Cardiac muscle cell (in vitro differentiated cells and primary cell): ENCODE results near the gene ACTR5. TPM values are rescaled to one million over a fixed set of nuclear protein-coding genes. Genes with fewer than 3 reads are reported as not detected.

Experiments
- DNase-seq, 2 donors: peaks; one replicate each; pipeline versions ENCODE4 v3.0.0 to v3.0.0-alpha.2; 2010 to 2017; ENCODE audit warnings: low read depth in 1 of 2, low spot score in 1 of 2
- H3K27ac ChIP-seq: fragments of 200-600 bp; sonication (generic); 2 replicates; pipeline ENCODE4 v1.5.1; 2016
- H3K27me3 ChIP-seq: fragments of 200-600 bp; sonication (generic); 2 replicates; pipeline ENCODE4 v1.6.0; 2016; ENCODE audit warnings: control low read depth
- H3K36me3 ChIP-seq: fragments of 200-600 bp; sonication (generic); 2 replicates; pipeline ENCODE4 v1.5.1; 2016; ENCODE audit warnings: control low read depth
- H3K4me1 ChIP-seq: fragments of 200-600 bp; sonication (generic); 2 replicates; pipeline ENCODE4 v1.8.1; 2017; ENCODE audit warnings: low read depth, mild to moderate bottlenecking, mixed run types
- H3K4me3 ChIP-seq: fragments of 200-600 bp; sonication (generic); 2 replicates; pipeline ENCODE4 v1.5.1; 2016; ENCODE audit warnings: mild to moderate bottlenecking
- H3K9me3 ChIP-seq: fragments of 200-600 bp; sonication (generic); 2 replicates; pipeline ENCODE4 v1.5.1; 2017; ENCODE audit warnings: low read depth, mild to moderate bottlenecking, control low read depth
- CTCF ChIP-seq: IDR thresholded peaks from 2 replicates; pipeline ENCODE4 v1.5.1; 2012; ENCODE audit warnings: low read depth, mild to moderate bottlenecking, low read length
- polyA plus RNA-seq: library from polyadenylated mRNA; unstranded; fragments of >200 nt; fragmentation: Nextera tagmentation; extraction: Ambion mirVana; gene quantifications from 2 replicates; pipeline ENCODE4 v1.2.1, GENCODE V29; 2016
- total RNA-seq: library from RNA; depleted of rRNA; stranded (reverse); fragments of >200 nt; gene quantifications from 2 replicates; pipeline ENCODE4 v1.2.3, GENCODE V29; 2016

Gene ACTR5
- total and polyA plus RNA-seq, 2 experiments from 2014 or later = 6.4 to 8.7 TPM

GRCh38 chr20:38725931-38726803 lies 22.1 kb upstream of the ACTR5 start:
- no peak overlapping the region for H3K4me3 ChIP-seq
- peak; percentile 46 to 84 for DNase-seq
- H3K27me3 ChIP-seq = peaks cover 100% of the 10 kb centered on the region
- peak; percentile 46 for TF ChIP-seq CTCF
- H3K27ac ChIP-seq = no peak overlapping the region
- H3K36me3 ChIP-seq = no peaks in the 10 kb centered on the region
- no peaks in the 10 kb centered on the region for H3K4me1 ChIP-seq
- no peaks in the 10 kb centered on the region for H3K9me3 ChIP-seq

DNA sequence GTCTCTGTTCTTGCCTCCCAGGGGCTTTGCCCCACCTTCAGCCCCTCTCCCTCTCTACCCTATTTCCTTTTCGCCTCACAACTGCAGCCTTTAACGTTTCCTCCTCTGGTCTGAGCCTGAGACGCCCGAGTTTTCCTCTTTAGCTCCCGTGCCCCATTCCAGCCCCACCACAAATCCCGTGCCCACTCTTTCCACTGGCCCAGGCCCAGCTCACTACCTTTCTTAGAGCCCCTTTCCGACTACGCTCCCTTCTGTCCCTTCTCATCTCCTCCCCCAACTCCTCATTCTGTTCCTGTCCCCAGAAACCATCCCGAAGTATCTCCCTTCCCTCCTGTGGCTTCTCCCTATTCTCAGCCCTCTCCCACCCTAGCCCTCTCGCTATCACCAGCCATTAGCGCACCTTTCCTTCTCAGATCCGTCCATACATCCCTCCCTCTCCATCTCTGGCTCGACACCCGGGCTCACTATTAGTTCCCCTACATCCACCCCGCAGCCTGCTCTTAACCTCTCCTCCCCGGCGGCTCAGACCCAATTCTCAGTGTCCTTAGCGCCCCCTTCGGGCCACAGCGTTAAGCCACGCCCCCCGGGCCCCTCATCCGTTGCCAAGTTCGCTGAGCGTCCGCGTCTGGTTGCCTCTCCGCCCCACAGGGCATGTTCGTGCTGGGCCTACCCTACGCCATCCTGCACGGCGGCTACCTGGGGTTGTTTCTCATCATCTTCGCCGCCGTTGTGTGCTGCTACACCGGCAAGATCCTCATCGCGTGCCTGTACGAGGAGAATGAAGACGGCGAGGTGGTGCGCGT lies 21.3 kb upstream of the ACTR5 start:
- peak; percentile 42 for TF ChIP-seq CTCF
- no peaks in the 10 kb centered on the region for H3K36me3 ChIP-seq
- H3K9me3 ChIP-seq = no peaks in the 10 kb centered on the region
- peak; percentile 29 to 88 for DNase-seq
- H3K27me3 ChIP-seq = peaks cover 100% of the 10 kb centered on the region
- H3K27ac ChIP-seq = no peak overlapping the region
- no peak overlapping the region for H3K4me3 ChIP-seq
- no peaks in the 10 kb centered on the region for H3K4me1 ChIP-seq

DNA sequence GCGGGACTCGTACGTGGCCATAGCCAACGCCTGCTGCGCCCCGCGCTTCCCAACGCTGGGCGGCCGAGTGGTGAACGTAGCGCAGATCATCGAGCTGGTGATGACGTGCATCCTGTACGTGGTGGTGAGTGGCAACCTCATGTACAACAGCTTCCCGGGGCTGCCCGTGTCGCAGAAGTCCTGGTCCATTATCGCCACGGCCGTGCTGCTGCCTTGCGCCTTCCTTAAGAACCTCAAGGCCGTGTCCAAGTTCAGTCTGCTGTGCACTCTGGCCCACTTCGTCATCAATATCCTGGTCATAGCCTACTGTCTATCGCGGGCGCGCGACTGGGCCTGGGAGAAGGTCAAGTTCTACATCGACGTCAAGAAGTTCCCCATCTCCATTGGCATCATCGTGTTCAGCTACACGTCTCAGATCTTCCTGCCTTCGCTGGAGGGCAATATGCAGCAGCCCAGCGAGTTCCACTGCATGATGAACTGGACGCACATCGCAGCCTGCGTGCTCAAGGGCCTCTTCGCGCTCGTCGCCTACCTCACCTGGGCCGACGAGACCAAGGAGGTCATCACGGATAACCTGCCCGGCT lies 20.6 kb upstream of the ACTR5 start:
- TF ChIP-seq CTCF = no peak
- H3K4me1 ChIP-seq = no peaks in the 10 kb centered on the region
- H3K9me3 ChIP-seq = no peaks in the 10 kb centered on the region
- no peak for DNase-seq
- no peaks in the 10 kb centered on the region for H3K36me3 ChIP-seq
- H3K27ac ChIP-seq = no peak overlapping the region
- peaks cover 100% of the 10 kb centered on the region for H3K27me3 ChIP-seq
- H3K4me3 ChIP-seq = no peak overlapping the region

GRCh38 chr20:38728191-38728781 lies 20.0 kb upstream of the ACTR5 start:
- DNase-seq = no peak
- Histone ChIP-seq H3K4me3 (no peak overlapping the region), H3K36me3 (no peaks in the 10 kb centered on the region), H3K27ac (no peak overlapping the region), H3K9me3 (no peaks in the 10 kb centered on the region), H3K4me1 (no peaks in the 10 kb centered on the region), H3K27me3 (peaks cover 100% of the 10 kb centered on the region)
- no peak for TF ChIP-seq CTCF

- Histone ChIP-seq H3K27ac (no peak overlapping the region), H3K27me3 (peaks cover 100% of the 10 kb centered on the region), H3K4me3 (no peak overlapping the region), H3K36me3 (no peaks in the 10 kb centered on the region), H3K4me1 (no peaks in the 10 kb centered on the region), H3K9me3 (no peaks in the 10 kb centered on the region)
- TF ChIP-seq CTCF = no peak
- no peak for DNase-seq
Observed at GRCh38 chr20:38728911-38729642, 19.2 kb upstream of the ACTR5 start.
